GM19025 (cell line): ENCODE results near the gene SHD.
"Not testable (repeated sequence)": the region's sequence is repeated elsewhere in the genome, so short reads cannot be mapped to it uniquely, and the experiment has no call there.

Experiments
- ATAC-seq: cut with Tn5 transposase; IDR thresholded peaks from one replicate; pipeline ENCODE4 v1.9.1; 2021; ENCODE audit warnings: mild to moderate bottlenecking, low read depth, moderate library complexity; ENCODE audit not compliant: unreplicated experiment

SHD gene

DNA sequence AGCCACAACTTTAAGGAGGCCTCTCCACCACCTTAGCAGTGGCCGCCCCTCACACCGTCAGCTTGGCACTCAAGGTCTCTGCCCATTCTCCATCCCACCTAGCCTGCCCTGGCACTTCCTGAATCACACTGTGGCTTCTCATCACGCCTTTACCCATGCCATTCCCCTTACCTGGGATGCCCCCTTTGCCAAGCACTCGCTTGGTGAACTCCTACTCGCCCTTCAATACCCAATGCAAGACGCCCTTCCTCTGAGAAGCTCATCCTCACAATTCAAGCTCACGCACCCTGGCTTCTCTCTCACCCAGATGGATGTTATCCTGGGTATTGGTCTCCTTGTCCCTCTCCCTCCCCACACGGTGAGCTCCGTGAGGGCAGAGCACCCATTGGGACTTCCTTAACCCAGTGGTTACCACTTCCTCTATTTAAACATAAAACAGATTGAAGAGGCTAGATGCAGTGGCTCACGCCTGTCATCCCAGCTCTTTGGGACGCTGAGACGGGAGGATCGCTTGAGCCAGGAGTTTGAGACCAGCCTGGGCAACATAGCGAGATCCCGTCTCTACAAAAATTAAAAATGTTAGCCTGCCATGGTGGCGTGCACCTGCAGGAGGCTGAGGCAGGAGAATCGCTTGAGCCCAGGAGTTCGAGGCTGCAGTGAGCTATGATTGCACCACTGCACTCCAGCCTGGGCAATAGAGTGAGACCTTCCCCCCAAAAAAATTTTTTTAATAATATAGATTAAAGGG, 12.6 kb upstream of the SHD start:
- ATAC-seq, result no peak

- no peak for ATAC-seq
These were observed 11.8 kb upstream of the SHD start for GRCh38 chr19:4267101-4267900.

DNA sequence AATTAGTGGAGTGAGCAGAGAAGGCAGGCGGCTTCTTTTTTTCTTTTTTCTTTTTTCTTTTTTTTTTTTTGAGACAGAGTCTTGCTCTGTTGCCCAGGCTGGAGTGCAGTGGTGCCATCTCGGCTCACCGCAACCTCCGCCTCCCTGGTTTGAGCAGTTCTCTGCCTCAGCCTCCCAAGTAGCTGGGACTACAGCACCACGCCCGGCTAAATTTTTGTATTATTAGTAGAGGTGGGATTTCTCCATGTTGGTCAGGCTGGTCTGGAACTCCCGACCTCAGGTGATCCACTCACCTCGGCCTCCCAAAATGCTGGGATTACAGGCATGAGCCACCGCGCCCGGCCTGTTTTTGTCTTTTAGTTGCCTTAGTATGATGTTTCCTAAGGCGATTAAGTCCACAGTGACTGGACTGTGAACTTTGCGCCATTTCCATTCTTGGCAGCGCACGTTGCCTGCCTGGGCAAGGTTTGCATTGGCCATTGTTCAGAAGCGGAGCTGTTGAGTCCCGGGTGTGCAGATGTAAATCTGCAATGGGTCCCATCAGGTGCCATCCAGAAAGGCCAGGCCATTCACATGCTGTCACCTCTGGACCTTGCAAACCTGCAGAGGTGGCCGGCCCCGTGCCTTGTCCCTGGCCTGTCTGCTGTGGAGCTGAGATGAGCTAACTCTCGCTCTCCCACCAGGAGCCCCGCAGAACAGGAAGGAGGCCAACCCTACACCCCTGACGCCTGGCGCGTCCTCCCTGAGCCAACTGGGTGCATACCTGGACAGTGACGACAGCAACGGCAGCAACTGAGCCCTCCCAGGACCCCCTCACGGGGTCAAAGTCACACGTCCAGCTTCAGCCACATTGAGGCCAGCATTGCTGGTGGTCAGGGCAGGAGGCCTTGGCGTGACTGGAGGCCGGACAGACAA, 10.9 kb upstream of the SHD start:
- ATAC-seq, result no peak

DNA sequence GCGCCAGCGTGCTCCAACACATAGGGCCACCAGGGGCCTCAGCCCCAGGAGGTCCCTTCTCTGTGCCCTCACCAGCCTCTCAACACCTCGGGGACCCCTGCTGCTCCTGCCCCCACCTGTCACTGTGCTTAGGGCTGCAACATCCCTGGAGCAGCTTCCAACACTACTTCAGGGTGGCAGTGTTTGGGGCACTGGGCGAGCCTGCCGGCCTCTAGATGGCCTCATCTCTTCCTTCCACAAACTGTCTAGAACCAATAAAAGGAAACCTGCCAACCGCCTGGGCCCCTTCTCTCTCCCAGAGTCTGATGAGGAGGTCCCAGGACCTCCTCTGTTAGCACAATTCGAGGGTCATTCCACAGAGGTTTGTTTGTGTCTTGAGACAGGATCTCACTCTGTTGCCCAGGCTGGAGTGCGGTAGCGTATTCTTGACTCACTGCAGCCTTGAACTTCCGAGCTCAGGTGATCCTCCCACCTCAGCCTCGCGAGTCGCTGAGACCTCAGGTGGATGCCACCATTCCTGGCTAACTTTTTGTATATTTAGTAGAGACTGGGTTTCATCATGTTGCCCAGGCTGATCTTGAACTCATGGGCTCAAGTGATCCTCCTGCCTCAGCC, 10.1 kb upstream of the SHD start:
- no peak for ATAC-seq

GRCh38 chr19:4272894-4273293, 6.2 kb upstream of the SHD start:
- no peak for ATAC-seq

- not testable (repeated sequence) for ATAC-seq
These were observed 4.8 kb upstream of the SHD start for GRCh38 chr19:4274321-4274686.

DNA sequence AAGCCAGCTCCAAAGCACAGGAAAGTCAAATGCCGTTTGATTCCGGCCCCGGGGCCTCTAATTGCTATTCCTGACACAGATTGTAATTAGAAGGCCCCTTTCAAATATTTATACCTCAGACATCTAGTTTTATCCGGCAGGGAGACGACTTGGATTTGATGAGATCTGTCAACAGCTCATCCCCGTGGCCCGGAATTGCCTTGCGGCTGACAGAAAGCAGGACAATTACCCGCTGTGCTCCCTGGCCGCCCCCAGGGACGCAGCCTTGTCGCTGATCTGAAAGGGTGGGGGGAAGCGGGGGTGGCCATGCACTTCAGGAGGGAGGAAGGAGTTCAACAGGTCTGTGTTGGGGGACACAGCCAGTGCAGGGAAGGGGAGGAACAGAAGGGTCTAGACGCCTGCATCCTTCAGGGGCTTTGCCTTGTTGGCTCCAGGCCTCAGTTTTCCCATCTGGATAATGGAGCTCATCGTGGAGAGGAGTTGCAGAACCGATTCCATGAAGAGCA, 1.8 kb upstream of the SHD start:
- ATAC-seq, result no peak

GRCh38 chr19:4278010-4278409, 1.1 kb upstream of the SHD start:
- no peak for ATAC-seq

GRCh38 chr19:4279267-4279529, 132 bp downstream of the SHD start:
- no peak for ATAC-seq

GRCh38 chr19:4279530-4280422, 710 bp downstream of the SHD start:
- ATAC-seq, result no peak

DNA sequence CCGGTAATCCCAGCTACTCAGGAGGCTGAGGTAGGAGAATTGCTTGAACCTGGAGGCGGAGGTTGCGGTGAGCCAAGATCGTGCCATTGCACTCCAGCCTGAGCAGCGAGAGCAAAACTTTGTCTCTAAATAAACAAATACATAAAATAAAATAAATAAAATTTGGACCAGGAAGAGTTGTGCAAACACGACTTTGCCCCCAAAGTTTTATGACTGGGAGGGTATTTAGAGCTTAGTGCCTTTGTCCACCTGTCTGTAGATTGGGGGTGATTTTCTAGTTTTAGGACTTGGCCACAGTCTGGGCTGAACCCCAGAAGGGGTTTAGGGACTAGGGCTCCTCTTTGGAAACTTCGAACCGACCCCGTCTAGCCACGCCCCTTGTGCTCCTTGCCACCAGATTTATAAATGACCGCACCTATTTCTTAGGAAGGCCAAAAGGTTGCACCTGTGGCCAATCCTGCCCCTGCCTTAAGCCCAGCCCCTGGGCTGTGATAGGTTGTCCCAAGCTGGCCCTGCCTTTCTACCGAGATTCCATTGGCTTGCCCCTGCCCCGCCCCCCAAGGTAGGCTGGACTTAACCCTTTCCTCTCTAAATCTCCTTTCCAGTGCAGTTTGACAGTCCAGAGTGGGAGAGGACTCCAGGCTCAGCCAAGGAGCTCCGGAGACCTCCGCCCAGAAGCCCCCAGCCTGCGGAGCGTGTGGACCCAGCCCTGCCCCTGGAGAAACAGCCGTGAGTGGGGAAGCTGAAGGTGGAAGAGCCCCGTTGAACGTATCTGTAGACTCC, 5.3 kb downstream of the SHD start:
- no peak for ATAC-seq

DNA sequence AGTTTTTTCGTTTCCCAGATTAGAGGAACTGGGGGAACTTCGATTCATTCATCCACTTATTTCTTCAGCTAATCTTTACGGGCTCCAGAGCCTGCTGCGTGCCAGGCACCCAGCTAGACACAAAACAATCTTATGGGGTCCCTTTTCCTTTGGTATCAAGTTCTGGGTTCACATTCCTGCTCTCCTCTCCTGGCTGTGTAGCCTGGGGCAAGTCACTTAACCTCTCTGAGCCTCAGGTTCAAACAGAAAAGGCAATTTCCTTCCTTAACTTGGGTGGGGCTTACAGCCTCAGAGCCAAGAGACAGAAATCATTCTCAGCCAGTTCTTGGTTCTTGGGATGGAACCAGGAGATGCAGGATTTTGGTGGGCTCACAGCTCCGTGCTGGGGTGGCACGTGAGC, 5.9 kb downstream of the SHD start:
- ATAC-seq, result no peak

DNA sequence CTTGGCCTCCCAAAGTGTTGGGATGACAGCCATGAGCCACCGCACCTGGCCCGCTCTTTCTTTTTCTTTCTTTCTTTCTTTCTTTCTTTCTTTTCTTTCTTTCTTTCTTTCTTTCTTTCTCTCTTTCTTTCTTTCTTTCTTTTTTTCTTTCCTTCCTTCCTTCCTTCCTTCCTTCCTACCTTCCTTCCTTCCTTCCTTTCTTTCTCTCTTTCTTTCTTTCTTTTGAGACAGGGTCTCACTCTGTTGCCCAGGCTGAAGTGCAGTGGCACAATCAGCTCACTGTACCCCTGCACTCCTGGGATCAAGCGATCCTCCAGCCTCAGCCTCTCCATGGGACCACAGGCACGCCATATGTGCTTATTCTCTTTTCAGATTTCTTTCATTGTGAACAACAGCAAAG, 7.1 kb downstream of the SHD start:
- not testable (repeated sequence) for ATAC-seq

DNA sequence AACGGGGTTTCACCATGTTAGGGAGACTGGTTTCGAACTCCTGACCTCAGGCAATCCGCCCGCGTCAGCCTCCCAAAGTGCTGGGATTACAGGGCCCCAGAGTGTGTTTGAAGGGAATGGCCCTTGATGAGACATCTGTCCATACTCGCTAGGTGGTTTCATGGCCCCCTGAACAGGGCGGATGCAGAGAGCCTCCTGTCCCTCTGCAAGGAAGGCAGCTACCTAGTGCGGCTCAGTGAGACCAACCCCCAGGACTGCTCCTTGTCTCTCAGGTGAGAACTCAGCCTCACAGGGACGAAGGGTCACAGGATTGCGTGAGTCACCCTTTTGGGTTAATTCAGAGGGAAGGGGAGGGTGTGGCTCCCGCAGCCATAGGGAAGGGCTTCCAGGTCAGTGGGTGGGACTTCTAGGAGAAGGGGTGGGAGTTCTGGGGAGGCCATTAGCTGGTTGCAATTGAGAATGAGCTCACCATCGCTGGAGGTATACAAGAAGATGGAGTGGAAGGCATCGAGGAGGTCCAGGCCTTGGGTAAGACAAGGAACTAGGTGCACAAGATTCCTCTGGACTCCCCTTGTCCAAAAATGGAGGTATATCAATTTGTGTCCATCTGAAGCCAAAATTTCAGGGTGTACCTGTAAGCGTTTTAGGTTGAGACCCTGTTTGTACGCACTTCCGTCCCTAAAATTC, 9.2 kb downstream of the SHD start:
- ATAC-seq, result no peak

GRCh38 chr19:4291184-4291732, 12.2 kb downstream of the SHD start:
- no peak for ATAC-seq

GRCh38 chr19:4292515-4292914, 13.4 kb downstream of the SHD start:
- ATAC-seq, result no peak

DNA sequence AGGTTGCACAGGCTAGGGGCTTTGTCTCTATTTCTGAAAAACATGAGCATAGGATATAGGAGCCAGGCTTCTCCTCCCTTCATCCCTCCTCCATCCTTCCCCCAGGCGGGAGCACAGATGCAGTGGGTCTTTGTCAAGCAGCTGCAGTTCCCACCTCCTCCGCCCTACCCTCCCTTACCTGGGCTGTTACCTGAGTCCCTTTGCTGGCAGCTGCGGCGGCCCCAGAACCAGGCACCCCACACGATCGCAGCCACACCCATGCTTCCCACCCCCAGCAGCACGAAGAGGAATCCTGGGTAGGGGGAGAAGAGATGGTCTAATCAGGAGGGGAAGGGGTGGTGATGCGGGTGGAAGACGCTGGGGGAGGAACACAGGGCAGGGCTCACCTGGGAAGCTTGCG, 15.3 kb downstream of the SHD start:
- ATAC-seq, result no peak
